ENCODE data around the gene MBP.

MBP gene

DNA sequence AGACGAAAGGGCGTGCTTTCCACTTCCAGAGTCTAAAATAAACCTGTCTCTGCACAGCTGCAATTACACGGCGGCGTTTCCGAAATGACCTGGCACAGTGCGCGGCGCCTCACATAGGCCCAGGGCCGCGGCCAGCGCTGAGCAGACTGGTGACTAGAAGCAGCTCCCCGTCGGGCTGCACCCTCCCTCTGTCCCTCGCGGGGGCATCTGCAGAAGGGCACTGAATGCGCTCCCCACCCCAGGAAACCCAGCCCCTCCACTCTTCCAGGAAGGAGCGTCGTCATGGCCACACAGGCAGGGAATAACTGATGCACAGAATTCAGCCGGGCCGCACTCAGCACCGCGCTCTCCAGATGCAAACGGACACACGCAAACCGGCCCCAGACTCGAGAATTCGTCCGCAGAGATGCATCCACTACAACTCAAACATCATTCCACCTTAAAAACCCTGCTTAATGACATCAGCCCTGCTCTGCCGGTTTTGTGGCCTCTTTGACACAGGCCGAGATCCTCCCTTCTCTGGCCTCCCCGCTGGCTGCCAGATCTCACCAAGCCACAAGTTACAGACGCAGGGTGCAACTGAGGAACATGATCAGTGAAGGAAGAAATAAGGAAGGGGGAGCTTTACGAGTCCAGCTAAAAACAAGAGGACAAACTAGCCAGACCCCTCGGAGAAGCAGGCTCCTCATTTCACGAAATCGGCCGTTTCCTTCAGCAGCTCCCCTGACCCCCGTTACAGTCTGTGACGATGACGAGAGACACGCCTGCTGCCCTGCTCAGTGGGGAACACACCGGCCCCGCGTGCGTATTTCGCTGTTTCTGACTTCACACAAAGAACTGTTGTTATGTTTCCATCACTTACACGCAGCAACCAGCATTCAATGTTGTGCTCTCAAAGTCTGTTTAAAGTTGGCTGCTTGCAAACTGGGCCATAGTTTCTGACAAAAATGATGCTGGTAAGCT is 40.2 kb downstream of the MBP start:
- TF ChIP-seq SIN3A (IDR thresholded peaks at IDR 0.05; ENCODE audit: borderline replicate concordance, insufficient read depth, low read length) (no peak), POLR2AphosphoS5 (IDR thresholded peaks at IDR 0.05; ENCODE audit: low read depth, low read length) (no peak), FOXP2 (optimal IDR thresholded peaks at IDR 0.05; ENCODE audit: borderline replicate concordance, extremely low read depth, extremely low read length, insufficient read depth) (no peak), REST (IDR thresholded peaks at IDR 0.05; ENCODE audit: insufficient read depth in 1 of 2, low read depth in 2 of 2, low read length in 2 of 2) (no peak), TAF1 (IDR thresholded peaks at IDR 0.05; ENCODE audit: borderline replicate concordance, insufficient read depth, low read length) (no peak)

DNA sequence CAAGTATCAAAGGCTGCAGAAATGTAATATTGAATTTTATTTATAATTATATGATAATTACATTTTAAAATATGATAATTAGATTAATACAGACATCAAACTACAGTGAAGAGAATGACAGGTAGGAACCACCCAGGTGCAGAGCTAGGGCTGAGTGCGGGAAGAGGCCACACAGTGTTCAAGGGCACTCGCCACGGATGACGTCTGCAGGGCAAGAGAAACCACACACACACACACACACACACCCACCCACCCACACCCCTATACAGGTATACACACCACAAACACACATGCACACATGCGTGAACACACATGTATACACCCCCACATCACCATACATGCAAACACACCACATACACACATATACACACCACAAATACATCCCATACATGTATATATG is 41.2 kb downstream of the MBP start:
- TF ChIP-seq TAF1 (IDR thresholded peaks at IDR 0.05; ENCODE audit: borderline replicate concordance, insufficient read depth, low read length) (no peak), POLR2AphosphoS5 (IDR thresholded peaks at IDR 0.05; ENCODE audit: low read depth, low read length) (no peak), REST (IDR thresholded peaks at IDR 0.05; ENCODE audit: insufficient read depth in 1 of 2, low read depth in 2 of 2, low read length in 2 of 2) (no peak), SIN3A (IDR thresholded peaks at IDR 0.05; ENCODE audit: borderline replicate concordance, insufficient read depth, low read length) (no peak), FOXP2 (optimal IDR thresholded peaks at IDR 0.05; ENCODE audit: borderline replicate concordance, extremely low read depth, extremely low read length, insufficient read depth) (no peak)

DNA sequence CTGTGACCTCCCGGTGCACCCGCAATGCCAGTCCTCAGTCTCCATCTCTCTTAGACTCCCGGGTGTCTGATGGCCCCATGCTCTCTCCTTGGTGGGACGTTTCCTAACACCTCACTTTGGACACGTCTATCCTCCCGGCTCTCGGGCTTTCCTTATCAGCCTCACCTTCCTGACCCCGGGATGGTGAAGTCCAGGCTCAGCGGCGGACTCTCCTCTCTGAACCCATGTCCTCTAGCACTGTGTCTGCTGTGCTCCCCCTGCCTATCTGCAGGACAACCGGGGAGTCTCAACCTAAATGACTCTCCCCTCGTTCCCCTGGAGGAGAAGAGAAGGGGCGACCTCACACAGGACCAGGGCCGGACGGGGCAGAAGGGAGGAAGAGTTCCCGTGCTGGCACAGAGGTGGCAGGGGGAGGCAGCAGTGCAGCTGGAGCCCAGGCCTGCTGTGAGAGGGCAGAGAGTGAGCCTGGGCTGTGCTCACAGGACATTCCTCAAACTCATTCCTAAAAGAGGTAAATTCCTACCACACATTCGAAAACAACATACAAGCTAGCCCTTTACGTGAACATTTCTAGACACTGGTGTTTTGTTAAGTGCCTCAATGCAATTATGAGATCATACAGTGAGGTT is 41.9 kb downstream of the MBP start:
- TF ChIP-seq FOXP2 (optimal IDR thresholded peaks at IDR 0.05; ENCODE audit: borderline replicate concordance, extremely low read depth, extremely low read length, insufficient read depth) (no peak), REST (IDR thresholded peaks at IDR 0.05; ENCODE audit: insufficient read depth in 1 of 2, low read depth in 2 of 2, low read length in 2 of 2) (no peak), SIN3A (IDR thresholded peaks at IDR 0.05; ENCODE audit: borderline replicate concordance, insufficient read depth, low read length) (no peak), POLR2AphosphoS5 (IDR thresholded peaks at IDR 0.05; ENCODE audit: low read depth, low read length) (no peak), TAF1 (IDR thresholded peaks at IDR 0.05; ENCODE audit: borderline replicate concordance, insufficient read depth, low read length) (no peak)

DNA sequence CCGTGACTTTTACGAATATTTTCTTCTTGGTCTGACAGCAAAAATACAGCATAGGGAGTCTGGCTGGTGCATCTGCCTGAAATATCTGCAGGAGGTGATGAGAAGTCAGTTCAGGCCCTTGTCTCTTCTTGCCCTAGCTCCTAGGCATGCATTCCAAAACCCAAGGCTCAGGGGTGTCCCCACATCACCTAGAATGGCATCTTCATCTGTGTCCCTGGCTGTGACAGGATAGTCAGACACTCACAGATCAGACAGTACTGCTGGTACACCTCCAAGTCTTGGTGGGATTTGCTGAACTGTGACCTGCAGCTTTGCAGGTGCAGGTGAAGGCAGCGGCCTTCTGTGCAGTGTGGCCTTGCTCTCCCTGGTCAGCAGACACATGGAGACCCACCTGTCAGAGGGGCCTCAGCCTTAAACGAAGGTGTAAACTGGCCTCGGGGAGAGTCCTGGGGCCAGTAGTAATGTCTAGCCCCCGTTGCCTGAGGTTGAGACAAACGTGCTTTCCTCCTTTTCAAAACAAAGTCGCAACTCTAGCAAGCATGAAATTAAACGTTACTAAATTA is 42.8 kb downstream of the MBP start:
- TF ChIP-seq SIN3A (IDR thresholded peaks at IDR 0.05; ENCODE audit: borderline replicate concordance, insufficient read depth, low read length) = no peak
- TF ChIP-seq POLR2AphosphoS5 (IDR thresholded peaks at IDR 0.05; ENCODE audit: low read depth, low read length) = no peak
- TF ChIP-seq REST (IDR thresholded peaks at IDR 0.05; ENCODE audit: insufficient read depth in 1 of 2, low read depth in 2 of 2, low read length in 2 of 2) = no peak
- no peak for TF ChIP-seq FOXP2 (optimal IDR thresholded peaks at IDR 0.05; ENCODE audit: borderline replicate concordance, extremely low read depth, extremely low read length, insufficient read depth)
- no peak for TF ChIP-seq TAF1 (IDR thresholded peaks at IDR 0.05; ENCODE audit: borderline replicate concordance, insufficient read depth, low read length)

All from PFSK-1 (cell line).